Brain microvascular endothelial cell (primary cell): ENCODE results near the gene FAM177B.

ENCODE experiments used
- DNase-seq: peaks from one replicate; pipeline ENCODE4 v3.0.0-alpha.2; 2020
- H3K27ac ChIP-seq: fragments of 250-450 bp; sonication (Bioruptor Pico); 2 replicates; pipeline ENCODE4 v1.5.1; 2020; ENCODE audit warnings: mild to moderate bottlenecking, moderate library complexity
- H3K27me3 ChIP-seq: fragments of 250-450 bp; sonication (Bioruptor Pico); replicated peaks from 2 replicates; pipeline ENCODE4 v1.5.1; 2020; ENCODE audit warnings: mild to moderate bottlenecking
- H3K36me3 ChIP-seq: fragments of 250-450 bp; sonication (Bioruptor Pico); replicated peaks from 2 replicates; pipeline ENCODE4 v1.5.1; 2020; ENCODE audit warnings: mild to moderate bottlenecking
- H3K4me3 ChIP-seq: 2 replicates; pipeline ENCODE4 v1.5.1; 2011; ENCODE audit warnings: low read depth, mild to moderate bottlenecking, control low read depth, low read length, moderate library complexity
- CTCF ChIP-seq: IDR thresholded peaks from 2 replicates; pipeline ENCODE4 v1.5.1; 2011; ENCODE audit warnings: low read depth, mild to moderate bottlenecking, moderate library complexity, low read length, control low read depth, inconsistent platforms; ENCODE audit errors: missing control alignments
- in situ Hi-C: cut with HindIII; loops from 2 replicates; pipeline ENCODE4 v1.10.0; 2017; ENCODE audit warnings: low sequenced_read_pairs, low pct_ligation_motif_present

The FAM177B gene

DNA sequence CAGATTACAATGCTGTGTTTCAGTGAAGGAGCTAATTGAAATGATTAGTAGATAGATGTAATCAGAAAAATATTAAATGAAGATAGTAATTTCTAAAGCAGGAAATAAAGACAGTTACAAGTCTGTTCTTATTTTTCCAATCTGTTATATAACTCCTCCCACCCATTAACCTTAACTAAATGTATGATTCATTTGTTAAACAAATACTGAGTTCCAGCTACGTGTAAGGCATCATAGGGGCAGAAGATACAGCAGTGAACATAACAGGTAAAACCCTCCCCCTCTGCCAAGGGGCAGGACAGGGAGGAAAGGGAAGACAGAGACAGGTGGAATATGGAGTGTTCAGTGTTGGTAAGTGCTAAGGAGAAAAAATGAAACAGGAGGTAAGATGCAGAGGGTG is at the start of gene FAM177B:
FAM177B (plus strand) TSS at position 231 of the 400 bp plus-strand sequence. CDS start 9,344 bp downstream, outside the sequence.
- Histone ChIP-seq H3K27me3 (no peaks in the 10 kb centered on the region), H3K4me3 (no peak within 1 kb of the TSS), H3K36me3 (peaks cover 23% of the 10 kb centered on the region), H3K27ac (no peak within 1 kb of the TSS)
- no peak for DNase-seq
- in situ Hi-C loops = no loop called here
- no peak for TF ChIP-seq CTCF

DNA sequence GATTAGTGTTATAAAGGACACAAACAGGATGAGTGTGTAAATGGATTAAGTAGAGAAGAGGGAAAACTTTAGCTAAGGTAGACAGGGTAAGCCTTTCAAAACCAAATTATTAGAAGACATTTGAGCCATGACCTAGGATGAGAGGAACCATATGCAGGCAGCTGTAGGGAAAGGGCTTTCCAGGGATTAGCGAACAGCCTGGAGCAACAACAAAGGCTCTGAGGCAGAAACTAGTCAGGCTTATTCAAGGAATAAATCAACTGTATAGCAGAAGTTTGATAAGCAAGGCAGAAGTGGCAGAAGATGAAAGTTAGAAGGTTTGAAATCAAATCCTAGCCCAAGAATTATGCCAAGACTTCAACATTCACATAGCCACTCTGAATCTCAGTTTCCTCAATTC is 46.0 kb upstream of the FAM177B start:
- Histone ChIP-seq H3K27ac (no peak overlapping the region), H3K4me3 (no peak overlapping the region), H3K27me3 (no peaks in the 10 kb centered on the region), H3K36me3 (peaks cover 11% of the 10 kb centered on the region)
- TF ChIP-seq CTCF = no peak
- DNase-seq = no peak
- in situ Hi-C loops = no loop called here

GRCh38 chr1:222694927-222695326 is 42.1 kb upstream of the FAM177B start:
- peaks cover 3% of the 10 kb centered on the region for H3K36me3 ChIP-seq
- H3K27me3 ChIP-seq = no peaks in the 10 kb centered on the region
- in situ Hi-C loops = no loop called here
- no peak for DNase-seq
- no peak overlapping the region for H3K4me3 ChIP-seq
- no peak for TF ChIP-seq CTCF
- H3K27ac ChIP-seq = no peak overlapping the region

DNA sequence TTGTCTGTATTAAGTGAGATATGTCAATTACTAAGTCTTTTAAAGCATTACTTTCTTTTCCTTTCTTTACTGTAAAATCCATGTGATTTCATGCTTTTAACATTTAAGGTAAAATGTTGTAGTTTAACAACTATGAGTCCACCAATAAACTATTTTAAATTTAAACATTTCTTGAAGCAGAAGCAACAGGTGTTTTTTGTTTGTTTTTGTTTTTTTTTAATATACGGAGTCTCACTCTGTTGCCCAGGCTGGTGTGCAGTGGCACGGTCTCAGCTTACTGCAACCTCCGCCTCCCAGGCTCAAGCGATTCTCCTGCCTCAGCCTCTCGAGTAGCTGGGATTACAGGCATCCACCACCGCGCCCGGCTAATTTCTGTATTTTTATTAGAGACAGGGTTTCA is 40.3 kb upstream of the FAM177B start:
- in situ Hi-C loops = no loop called here
- Histone ChIP-seq H3K36me3 (peaks cover 7% of the 10 kb centered on the region), H3K4me3 (no peak overlapping the region), H3K27me3 (no peaks in the 10 kb centered on the region), H3K27ac (no peak overlapping the region)
- DNase-seq = no peak
- no peak for TF ChIP-seq CTCF

DNA sequence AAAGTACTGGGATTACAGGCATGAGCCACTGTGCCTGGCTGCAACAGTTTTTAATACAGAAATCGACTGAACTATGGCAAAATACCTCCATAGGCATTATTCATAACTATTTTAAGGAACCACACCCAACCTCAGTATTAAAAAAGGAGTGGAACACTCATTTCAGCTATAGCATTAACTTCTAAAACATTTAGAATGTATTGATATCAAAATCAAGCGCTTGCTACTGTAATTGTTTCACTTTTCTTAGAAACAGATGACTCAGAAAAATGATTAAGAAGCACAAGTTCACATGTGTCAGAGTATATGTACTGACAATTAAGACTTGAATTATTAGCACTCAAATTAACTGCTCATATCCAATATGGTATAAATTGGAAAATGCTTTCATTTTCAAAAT is 39.8 kb upstream of the FAM177B start:
- H3K4me3 ChIP-seq = no peak overlapping the region
- H3K27ac ChIP-seq = no peak overlapping the region
- no peak for DNase-seq
- H3K36me3 ChIP-seq = peaks cover 10% of the 10 kb centered on the region
- H3K27me3 ChIP-seq = no peaks in the 10 kb centered on the region
- TF ChIP-seq CTCF = no peak
- in situ Hi-C loops = no loop called here

DNA sequence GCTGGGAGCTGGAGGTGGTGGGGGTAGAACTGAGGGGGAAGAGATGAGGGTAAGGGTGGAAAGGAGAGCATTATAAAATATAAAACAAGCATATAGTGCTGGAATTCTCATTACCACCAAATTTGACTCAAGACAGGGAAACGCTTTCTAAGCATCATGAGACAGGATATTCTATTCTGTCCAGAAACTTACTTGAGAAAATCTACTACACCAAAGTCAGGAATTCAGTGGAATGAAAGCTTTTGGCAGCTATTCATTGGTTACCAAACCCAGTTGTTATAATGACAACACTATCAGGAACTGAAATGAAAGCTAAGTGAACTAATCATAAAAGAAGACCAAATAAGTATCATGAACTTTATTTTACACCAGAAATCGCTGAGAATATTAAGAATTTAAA is 39.2 kb upstream of the FAM177B start:
- DNase-seq = no peak
- TF ChIP-seq CTCF = no peak
- H3K27ac ChIP-seq = no peak overlapping the region
- H3K27me3 ChIP-seq = no peaks in the 10 kb centered on the region
- peaks cover 12% of the 10 kb centered on the region for H3K36me3 ChIP-seq
- no peak overlapping the region for H3K4me3 ChIP-seq
- in situ Hi-C loops = no loop called here
